Measurements from ENCODE around the gene FARP1.

FARP1 gene

GRCh38 chr13:98470920-98471319 lies 328.0 kb downstream of the FARP1 start:
- DNase-seq: no peak

DNA sequence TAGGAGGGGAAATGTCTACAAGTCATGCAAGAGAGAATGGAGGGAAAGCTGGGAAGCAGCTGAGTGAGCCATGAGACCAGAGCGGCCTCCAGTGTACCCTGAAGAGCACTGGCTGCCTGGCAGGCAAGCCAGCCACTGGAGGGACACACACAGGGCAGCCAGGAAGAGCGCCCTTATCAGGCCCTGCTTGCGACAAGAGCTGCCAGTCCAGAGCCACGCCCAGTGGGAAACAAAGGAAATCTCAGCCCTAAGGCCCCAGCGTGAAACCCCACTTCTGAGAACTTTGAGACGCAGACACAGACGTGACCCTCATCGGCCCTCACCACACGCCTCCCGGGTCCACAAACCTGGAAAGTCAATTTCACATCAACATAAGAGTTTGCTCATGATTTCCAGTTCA lies 329.0 kb downstream of the FARP1 start:
- no peak for DNase-seq

DNA sequence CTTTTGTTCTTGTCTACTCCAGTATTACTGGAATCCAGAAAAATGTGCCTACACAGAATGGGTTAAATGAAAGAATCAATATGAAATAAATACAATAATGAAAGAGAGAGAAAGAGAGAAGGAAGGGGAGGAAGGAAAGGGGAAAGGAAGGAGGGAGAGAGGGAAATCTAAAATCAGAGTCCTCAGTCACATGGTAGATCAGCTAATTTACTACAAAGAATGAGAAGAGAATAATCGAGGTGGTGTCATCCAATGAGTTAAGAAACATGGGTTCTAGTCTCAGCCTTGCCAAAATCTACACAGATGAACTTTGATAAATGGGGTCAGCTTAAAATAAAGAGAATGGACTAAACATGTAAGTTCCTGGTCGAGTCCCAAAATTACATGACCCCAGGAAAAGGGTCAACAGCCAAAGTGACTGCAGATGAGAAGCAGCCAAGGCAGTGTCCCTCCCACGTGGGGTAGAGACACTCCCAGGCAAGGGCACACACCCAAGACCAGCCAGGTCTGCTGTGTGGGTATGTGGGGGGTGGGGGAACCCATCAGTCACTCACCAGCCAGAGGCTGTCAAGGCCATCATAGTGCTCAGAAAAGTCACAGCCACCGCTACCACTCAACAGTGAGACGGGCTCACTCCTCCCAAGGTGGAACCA lies 330.4 kb downstream of the FARP1 start:
- DNase-seq: no peak

- no peak for DNase-seq
These were observed 330.9 kb downstream of the FARP1 start for GRCh38 chr13:98473788-98474144.

DNA sequence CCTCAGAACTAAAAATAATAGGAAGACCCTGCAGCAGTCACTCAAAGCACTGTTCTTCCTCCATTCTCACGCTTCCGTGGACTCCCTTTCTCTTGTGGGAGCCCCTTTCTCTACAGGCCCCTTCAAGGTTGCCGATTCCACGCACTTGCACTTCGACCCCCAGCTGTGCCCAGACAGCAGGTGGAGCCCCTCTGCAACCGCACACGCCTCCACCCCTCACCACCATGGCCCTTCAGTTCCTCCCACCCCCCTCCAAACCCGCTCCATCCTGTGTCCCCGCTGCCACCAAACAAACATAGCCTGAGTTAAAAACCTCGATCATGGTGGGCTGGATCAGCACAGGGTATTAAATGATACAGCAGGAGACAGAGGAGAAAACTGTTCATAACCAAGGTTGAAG lies 331.4 kb downstream of the FARP1 start:
- DNase-seq: no peak

GRCh38 chr13:98474761-98475160 lies 331.9 kb downstream of the FARP1 start:
- no peak for DNase-seq

- no peak for DNase-seq
These were observed 332.6 kb downstream of the FARP1 start for GRCh38 chr13:98475522-98475921.

DNA sequence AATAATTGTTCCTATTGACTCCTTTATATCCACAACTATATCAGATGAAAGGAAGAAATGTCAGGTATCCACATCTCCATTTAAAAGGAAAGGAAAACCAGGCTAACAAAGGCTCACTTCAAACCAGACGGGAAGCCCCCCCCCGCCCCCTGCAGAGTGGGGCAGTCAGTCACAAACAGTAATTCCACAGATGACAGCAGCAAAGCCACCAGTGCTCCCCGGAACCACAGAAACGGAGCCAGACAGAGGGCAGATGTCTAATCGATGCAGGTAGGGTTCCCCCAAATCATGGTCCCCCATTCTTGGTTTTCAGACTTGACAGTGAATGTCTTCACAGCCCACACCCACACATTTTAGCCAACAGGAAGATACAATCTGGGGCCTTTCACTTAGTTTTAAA lies 333.2 kb downstream of the FARP1 start:
- DNase-seq: peak; percentile 62 to 67

- peak; percentile 86 to 87 for DNase-seq
These were observed 333.7 kb downstream of the FARP1 start for GRCh38 chr13:98476538-98476966.

GRCh38 chr13:98478189-98479129 lies 335.6 kb downstream of the FARP1 start:
- DNase-seq: no peak

DNA sequence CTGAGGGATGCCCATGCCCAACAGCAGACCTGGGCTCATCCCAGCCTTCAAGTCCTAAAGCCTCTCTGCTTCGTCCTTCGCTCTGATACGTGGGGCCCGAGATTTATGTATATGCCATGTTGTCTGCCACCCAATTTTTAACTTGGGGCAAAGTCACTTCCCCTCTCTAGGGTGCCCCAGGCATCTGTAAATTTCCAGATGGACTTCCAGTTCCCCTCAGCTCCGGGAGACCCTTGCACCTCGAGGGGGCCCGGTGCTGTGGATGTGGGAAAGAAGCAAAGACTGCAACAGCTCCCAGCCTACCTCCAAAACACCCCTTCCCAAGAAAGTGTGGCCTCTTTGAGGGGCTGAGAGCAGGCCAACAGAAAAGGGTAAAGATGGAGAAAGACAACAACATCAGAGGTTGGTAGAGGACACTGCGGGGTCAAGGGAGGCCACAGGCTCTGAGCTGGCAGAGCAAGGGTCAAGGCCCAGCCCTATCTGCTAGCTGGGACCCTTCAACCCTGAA lies 336.7 kb downstream of the FARP1 start:
- DNase-seq: no peak

- peak; percentile 41 to 50 for DNase-seq
These were observed 338.3 kb downstream of the FARP1 start for GRCh38 chr13:98480915-98481877.

DNA sequence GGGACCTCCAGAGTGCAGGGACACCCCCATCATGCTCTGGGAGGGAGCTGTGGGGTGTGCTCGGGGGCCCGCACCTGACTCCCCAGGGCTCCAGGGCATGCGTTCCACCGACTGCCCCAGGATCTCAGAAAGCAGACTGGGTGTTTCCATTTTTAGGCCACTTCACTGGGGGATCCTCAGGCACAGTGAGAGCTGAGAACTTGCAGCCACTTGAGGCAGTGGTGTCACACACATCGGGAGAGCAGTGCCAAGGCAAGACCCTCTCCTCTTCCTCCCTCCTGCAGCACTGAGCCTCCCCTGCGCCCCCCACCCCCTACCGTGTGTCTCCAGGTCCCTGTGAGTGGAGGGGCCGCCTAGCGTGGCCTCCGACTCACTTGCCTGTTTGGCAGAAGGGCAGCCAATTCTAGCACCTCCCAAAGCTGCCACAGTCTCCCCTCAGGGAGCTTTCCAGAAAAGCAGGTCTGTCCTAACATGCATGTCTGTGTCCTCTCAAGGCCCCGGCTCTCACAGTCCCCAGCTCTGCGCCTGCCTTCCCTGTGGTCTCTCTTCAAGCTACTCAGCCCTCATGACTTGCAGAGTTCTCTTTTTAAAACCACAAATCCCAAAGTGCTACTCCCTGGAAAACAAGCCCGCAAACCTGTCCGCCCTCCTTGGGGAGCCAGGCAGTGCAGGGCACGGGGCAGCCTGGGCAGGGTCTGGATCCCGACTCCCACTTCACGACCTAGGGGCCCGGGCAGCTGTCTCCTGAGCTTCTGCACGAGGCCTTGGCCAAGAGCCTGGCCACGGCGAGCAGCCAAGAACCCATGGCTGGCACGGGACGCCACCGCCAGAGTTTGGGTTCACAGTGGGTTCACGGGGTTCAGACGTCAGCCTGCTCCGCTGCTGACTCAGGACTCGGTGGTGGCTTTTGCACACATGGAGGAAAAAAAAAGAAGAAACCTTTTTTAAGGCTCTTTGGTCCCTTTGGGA lies 339.9 kb downstream of the FARP1 start:
- DNase-seq: no peak

DNA sequence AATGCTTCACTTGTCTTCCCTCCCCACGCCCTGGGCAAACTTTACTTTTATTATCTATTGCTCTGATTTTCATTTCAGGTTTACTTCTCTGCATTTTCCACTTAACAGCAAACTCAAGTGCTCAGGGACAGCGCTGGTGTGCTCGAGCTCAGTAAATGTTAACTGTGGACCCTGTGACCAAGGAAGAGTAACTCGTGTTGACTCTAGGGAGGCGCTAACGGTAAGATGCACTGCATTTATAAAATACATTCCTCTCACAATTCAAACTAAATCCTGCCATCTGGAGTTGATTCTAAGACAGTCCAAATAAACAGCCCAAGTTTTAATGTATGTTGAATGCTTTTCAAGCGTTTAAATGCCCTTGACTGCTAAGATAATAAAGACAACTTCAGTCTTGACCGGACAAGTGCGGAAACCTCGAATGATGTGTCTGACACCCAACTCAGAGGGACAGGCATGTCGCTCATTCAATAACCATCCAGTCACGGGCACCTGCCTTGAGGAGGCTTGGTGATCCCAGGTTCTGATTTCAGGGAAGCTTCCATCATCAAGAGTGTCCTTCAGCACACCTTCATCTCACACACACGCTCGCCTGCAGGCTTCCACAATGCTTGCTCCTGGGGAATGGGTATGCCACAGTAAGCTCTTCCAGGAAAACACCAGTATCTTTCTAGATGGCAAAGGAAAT lies 340.9 kb downstream of the FARP1 start:
- no peak for DNase-seq

GRCh38 chr13:98484289-98485219 lies 341.7 kb downstream of the FARP1 start:
- DNase-seq: peak; percentile 62 to 64

DNA sequence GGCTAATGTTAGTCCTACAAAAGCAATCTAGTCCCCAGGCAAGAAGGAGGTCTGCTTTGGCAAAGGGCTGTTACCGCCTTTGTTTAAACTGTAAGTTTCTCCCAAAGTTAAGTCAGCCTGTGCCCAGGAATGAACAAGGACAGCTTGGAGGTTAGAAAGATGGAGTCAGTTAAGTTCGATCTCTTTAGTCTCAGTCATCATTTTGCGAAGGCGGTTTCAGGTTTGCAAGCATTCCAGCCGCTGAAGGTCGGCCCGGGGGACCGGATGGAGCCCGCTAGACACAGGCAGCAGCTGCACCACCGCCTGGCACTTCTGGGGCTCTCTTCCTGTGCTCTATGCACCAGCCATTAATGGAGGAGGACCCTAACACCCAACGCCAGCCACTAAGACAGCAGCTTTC lies 342.7 kb downstream of the FARP1 start:
- no peak for DNase-seq

GRCh38 chr13:98486412-98486811 lies 343.5 kb downstream of the FARP1 start:
- no peak for DNase-seq

DNA sequence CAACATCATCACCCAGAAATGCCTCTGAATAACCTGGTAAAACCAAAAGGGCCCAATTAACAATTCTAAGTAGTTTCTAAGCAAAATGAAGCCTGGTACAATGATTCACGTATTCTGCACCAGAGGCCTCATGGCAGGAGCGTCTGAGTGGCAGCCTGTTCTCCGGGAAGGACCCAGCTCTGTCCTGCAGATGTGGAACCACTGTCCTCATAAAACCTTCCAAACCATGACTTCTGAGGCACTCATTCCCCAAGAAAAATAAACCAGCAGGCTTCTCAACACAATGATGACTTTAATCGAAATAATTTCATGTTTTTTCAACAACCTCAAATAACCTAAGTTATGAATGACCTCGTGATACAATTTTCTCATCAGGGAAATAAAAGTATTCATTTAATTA lies 344.1 kb downstream of the FARP1 start:
- DNase-seq: no peak

DNA sequence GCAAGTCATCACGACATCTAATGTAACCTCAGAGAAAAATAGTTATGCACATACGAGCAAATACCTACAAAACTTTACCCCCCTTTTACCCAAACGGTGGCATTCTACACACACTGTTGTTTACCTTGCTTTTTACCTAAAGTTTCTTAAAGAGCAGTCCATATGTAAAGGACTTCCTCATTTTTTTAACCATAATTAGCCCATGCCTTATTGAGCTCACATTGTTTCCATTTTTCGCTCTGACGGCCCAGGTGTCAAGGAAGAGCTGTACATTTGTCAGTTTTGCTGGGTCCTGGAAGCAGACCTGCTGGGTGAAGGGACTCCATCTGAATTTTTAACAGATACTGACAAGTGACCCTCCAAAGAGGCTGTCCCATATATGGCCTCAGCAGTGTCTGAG lies 344.6 kb downstream of the FARP1 start:
- DNase-seq: no peak

GRCh38 chr13:98488736-98489135 lies 345.8 kb downstream of the FARP1 start:
- no peak for DNase-seq
